Activated naive CD8-positive, alpha-beta T cell treated with anti-CD3 and anti-CD28 coated beads, Interleukin-2, amount 10 ng/mL, durations not matched to agents 7 days and 5 days (primary cell): ENCODE measurements around the gene SMAP2. TPM values are rescaled to one million over a fixed set of nuclear protein-coding genes. Genes with fewer than 3 reads are reported as not detected.
A peak's percentile ranks its signal among the peaks of the same experiment; 100 is the strongest.

Source experiments
- ATAC-seq: fragments of 150-1000 bp; cut with Tn5 transposase; one replicate; pipeline ENCODE4 v1.10.0; 2021; ENCODE audit warnings: low read depth, moderate library complexity
- POLR2A ChIA-PET: fragments of 350-600 bp; sonication (Branson Sonifier 250); formaldehyde crosslinking; loops from one replicate; lab custom pipeline; 2021; ENCODE audit warnings: antibody characterized with exemption; lab: Charles Lee
- DNase-seq: peaks from one replicate; pipeline ENCODE4 v3.0.0; 2021
- H3K27ac Mint-ChIP-seq: one replicate; pipeline ENCODE4 v1.8.0; 2022; ENCODE audit warnings: mild to moderate bottlenecking, mixed read lengths
- H3K27me3 Mint-ChIP-seq: one replicate; pipeline ENCODE4 v1.8.0; 2022; ENCODE audit warnings: mild to moderate bottlenecking, moderate library complexity, mixed read lengths
- H3K36me3 Mint-ChIP-seq: one replicate; pipeline ENCODE4 v1.8.0; 2021; ENCODE audit warnings: mild to moderate bottlenecking, mixed read lengths
- H3K4me1 Mint-ChIP-seq: one replicate; pipeline ENCODE4 v1.8.0; 2021; ENCODE audit warnings: mixed read lengths
- H3K4me3 Mint-ChIP-seq: one replicate; pipeline ENCODE4 v1.8.0; 2022; ENCODE audit warnings: mild to moderate bottlenecking, moderate library complexity, mixed read lengths
- H3K9me3 Mint-ChIP-seq: one replicate; pipeline ENCODE4 v1.8.0; 2021; ENCODE audit warnings: mixed read lengths
- total RNA-seq, 2 experiments: library from RNA; stranded (reverse); gene quantifications; one replicate each; pipeline ENCODE4 v1.2.3, GENCODE V29; 2021

Gene SMAP2
- total RNA-seq, 2 experiments from 2014 or later: 133 to 138 TPM

DNA sequence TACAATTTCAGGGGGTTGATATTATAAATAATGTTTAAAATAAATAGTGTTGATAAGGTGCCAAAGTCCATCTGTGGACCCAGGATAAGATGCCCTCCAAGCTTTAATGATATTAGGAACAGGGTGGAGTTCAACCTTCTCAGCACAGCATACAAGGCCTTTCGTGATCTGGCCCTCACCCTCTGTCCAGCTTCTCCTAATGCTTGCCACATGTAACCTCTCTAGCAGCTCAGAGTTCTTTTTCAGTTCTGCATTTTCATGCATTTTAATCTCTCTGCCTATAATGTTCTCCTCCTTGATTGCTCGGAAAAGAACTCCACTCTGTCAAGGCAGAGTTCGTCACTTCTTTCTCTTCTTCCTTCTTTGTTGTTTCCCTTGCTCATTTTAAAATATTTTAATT lies 21.4 kb upstream of the SMAP2 start:
- Mint-ChIP-seq H3K4me1 (no peaks in the 10 kb centered on the region), H3K27me3 (no peaks in the 10 kb centered on the region), H3K9me3 (peaks cover 2% of the 10 kb centered on the region), H3K36me3 (peaks cover 3% of the 10 kb centered on the region), H3K27ac (no peak overlapping the region), H3K4me3 (no peak overlapping the region)
- DNase-seq: no peak
- POLR2A ChIA-PET: no interaction called here
- no peak for ATAC-seq

DNA sequence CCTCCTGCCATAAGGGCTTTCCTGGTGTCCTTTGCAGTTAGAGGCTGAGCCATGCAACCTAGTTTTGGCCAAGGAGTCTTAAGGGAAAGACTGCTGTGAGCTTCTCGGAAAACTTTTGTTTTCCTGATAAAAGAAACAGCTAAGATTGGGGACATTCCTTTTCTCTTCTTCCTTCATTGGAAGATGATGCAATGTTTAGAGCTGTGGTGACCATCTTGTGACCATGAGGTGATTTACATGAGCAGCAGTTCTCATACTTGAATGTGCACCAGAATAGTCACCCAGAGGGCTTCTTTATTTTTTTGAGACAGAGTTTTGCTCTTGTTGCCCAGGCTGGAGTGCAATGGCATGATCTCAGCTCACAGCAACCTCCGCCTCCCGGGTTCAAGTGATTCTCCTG lies 20.4 kb upstream of the SMAP2 start:
- Mint-ChIP-seq H3K9me3 (peaks cover 2% of the 10 kb centered on the region), H3K4me3 (no peak overlapping the region), H3K4me1 (no peaks in the 10 kb centered on the region), H3K36me3 (peaks cover 4% of the 10 kb centered on the region), H3K27me3 (no peaks in the 10 kb centered on the region), H3K27ac (no peak overlapping the region)
- POLR2A ChIA-PET: no interaction called here
- ATAC-seq (no peak), DNase-seq (no peak)

DNA sequence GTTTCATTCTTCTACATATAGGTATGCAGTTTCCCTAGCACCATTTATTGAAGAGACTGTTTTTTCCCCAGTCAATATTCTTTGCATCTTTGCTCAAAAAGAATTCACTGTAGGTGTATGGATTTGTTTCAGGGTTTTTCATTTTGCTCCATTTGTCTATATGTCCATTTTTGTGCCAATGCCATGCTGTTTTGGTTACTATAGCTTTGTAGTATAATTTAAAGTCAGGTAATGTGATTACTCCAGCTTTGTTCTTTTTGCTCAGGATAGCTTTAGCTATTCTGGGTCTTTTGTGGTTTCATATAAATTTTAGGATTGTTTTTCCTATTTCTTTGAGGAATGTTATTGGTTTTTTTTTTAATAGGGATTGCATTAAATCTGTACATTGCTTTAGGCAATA lies 15.9 kb upstream of the SMAP2 start:
- no peaks in the 10 kb centered on the region for H3K27me3 Mint-ChIP-seq
- no peak overlapping the region for H3K4me3 Mint-ChIP-seq
- peaks cover 11% of the 10 kb centered on the region for H3K36me3 Mint-ChIP-seq
- peaks cover 1% of the 10 kb centered on the region for H3K4me1 Mint-ChIP-seq
- H3K27ac Mint-ChIP-seq: no peak overlapping the region
- peaks cover 10% of the 10 kb centered on the region for H3K9me3 Mint-ChIP-seq
- ATAC-seq (no peak), DNase-seq (no peak)
- POLR2A ChIA-PET: no interaction called here

GRCh38 chr1:40360631-40361030 lies 12.9 kb upstream of the SMAP2 start:
- H3K36me3 Mint-ChIP-seq: peaks cover 11% of the 10 kb centered on the region
- no peak overlapping the region for H3K4me3 Mint-ChIP-seq
- ATAC-seq (no peak), DNase-seq (no peak)
- H3K27ac Mint-ChIP-seq: no peak overlapping the region
- POLR2A ChIA-PET: interaction anchor here (1.6 kb wide), 1 partner anchor 16 kb away, joined by 7 read pairs; no protein-coding TSS in a partner anchor
- H3K4me1 Mint-ChIP-seq: peaks cover 1% of the 10 kb centered on the region
- no peaks in the 10 kb centered on the region for H3K27me3 Mint-ChIP-seq
- peaks cover 10% of the 10 kb centered on the region for H3K9me3 Mint-ChIP-seq

- Mint-ChIP-seq H3K4me3 (no peak overlapping the region), H3K36me3 (peaks cover 11% of the 10 kb centered on the region), H3K27ac (no peak overlapping the region), H3K9me3 (peaks cover 10% of the 10 kb centered on the region), H3K4me1 (peaks cover 1% of the 10 kb centered on the region), H3K27me3 (no peaks in the 10 kb centered on the region)
- POLR2A ChIA-PET: interaction anchor here (1.6 kb wide), 1 partner anchor 16 kb away, joined by 7 read pairs; no protein-coding TSS in a partner anchor
- DNase-seq: no peak
- ATAC-seq: no peak
These were observed 12.3 kb upstream of the SMAP2 start for GRCh38 chr1:40361201-40361600.

- H3K4me3 Mint-ChIP-seq: no peak overlapping the region
- no peak for ATAC-seq
- H3K4me1 Mint-ChIP-seq: peaks cover 1% of the 10 kb centered on the region
- DNase-seq: no peak
- no peaks in the 10 kb centered on the region for H3K27me3 Mint-ChIP-seq
- peaks cover 9% of the 10 kb centered on the region for H3K9me3 Mint-ChIP-seq
- peaks cover 11% of the 10 kb centered on the region for H3K36me3 Mint-ChIP-seq
- POLR2A ChIA-PET: no interaction called here
- H3K27ac Mint-ChIP-seq: no peak overlapping the region
These were observed 11.9 kb upstream of the SMAP2 start for GRCh38 chr1:40361637-40362036.

GRCh38 chr1:40362199-40362598 lies 11.3 kb upstream of the SMAP2 start:
- POLR2A ChIA-PET: no interaction called here
- no peak overlapping the region for H3K27ac Mint-ChIP-seq
- H3K4me3 Mint-ChIP-seq: no peak overlapping the region
- peaks cover 1% of the 10 kb centered on the region for H3K4me1 Mint-ChIP-seq
- H3K9me3 Mint-ChIP-seq: peaks cover 8% of the 10 kb centered on the region
- DNase-seq (no peak), ATAC-seq (no peak)
- H3K36me3 Mint-ChIP-seq: peaks cover 8% of the 10 kb centered on the region
- H3K27me3 Mint-ChIP-seq: no peaks in the 10 kb centered on the region

- DNase-seq (no peak), ATAC-seq (no peak)
- Mint-ChIP-seq H3K27ac (no peak overlapping the region), H3K27me3 (no peaks in the 10 kb centered on the region), H3K4me1 (peaks cover 1% of the 10 kb centered on the region), H3K4me3 (no peak overlapping the region), H3K36me3 (peaks cover 8% of the 10 kb centered on the region), H3K9me3 (peaks cover 8% of the 10 kb centered on the region)
- POLR2A ChIA-PET: no interaction called here
These were observed 10.8 kb upstream of the SMAP2 start for GRCh38 chr1:40362699-40363098.

DNA sequence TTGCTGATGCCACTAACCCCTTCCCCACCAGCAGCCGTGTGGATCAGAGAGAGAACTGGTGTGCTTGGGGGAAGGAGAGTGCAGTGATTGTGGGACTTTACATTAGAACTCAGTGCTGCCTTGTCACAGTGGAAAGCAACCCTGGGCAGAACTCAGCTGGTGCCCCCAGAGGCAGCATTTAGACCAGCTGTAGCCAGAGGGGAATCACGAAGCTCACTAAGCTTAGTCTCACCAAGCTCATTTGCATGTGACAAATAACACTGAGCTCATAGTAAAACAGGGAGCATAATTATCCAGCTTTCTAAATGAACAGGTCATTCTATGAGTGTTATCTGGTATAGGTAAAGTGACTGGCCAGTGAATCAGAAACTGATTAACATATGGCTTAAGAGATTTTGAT lies 9.8 kb upstream of the SMAP2 start:
- POLR2A ChIA-PET: no interaction called here
- no peak overlapping the region for H3K4me3 Mint-ChIP-seq
- DNase-seq: no peak
- no peak overlapping the region for H3K27ac Mint-ChIP-seq
- no peaks in the 10 kb centered on the region for H3K27me3 Mint-ChIP-seq
- ATAC-seq: no peak
- peaks cover 6% of the 10 kb centered on the region for H3K36me3 Mint-ChIP-seq
- H3K4me1 Mint-ChIP-seq: peaks cover 1% of the 10 kb centered on the region
- H3K9me3 Mint-ChIP-seq: peaks cover 6% of the 10 kb centered on the region

DNA sequence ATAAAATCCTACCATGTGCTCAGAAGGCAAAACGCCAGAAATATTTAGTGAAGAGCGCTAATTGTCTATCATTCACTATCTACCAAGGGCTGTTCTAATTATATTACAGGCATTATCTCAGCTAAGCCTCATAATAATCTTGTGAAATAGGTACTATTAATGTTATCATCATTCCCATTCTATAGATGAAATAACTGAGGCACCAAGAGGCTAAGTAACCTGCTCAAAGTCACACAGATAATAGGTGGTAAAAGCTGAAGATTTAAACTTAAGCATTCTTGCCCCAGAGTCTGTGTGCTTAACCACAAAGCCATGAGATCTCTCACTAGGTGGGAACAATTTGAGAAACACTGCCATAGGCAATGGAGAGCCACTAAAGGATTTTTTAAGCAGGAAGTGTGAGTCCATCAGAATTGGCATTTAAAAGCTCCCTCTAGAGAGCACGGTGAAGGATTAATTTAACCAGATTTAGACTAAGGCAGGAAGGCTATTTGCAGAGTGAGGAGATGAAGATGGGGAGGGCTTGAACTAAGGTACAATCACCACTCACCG lies 1.7 kb upstream of the SMAP2 start:
- POLR2A ChIA-PET: interaction anchor here (0.8 to 4.4 kb wide), 2 partner anchors 14 to 211 kb away, joined by 3 to 175 read pairs; no protein-coding TSS in a partner anchor
- peaks cover 12% of the 10 kb centered on the region for H3K36me3 Mint-ChIP-seq
- H3K27ac Mint-ChIP-seq: no peak overlapping the region
- peaks cover 18% of the 10 kb centered on the region for H3K4me1 Mint-ChIP-seq
- H3K27me3 Mint-ChIP-seq: no peaks in the 10 kb centered on the region
- no peak for ATAC-seq
- H3K9me3 Mint-ChIP-seq: no peaks in the 10 kb centered on the region
- DNase-seq: no peak
- no peak overlapping the region for H3K4me3 Mint-ChIP-seq

DNA sequence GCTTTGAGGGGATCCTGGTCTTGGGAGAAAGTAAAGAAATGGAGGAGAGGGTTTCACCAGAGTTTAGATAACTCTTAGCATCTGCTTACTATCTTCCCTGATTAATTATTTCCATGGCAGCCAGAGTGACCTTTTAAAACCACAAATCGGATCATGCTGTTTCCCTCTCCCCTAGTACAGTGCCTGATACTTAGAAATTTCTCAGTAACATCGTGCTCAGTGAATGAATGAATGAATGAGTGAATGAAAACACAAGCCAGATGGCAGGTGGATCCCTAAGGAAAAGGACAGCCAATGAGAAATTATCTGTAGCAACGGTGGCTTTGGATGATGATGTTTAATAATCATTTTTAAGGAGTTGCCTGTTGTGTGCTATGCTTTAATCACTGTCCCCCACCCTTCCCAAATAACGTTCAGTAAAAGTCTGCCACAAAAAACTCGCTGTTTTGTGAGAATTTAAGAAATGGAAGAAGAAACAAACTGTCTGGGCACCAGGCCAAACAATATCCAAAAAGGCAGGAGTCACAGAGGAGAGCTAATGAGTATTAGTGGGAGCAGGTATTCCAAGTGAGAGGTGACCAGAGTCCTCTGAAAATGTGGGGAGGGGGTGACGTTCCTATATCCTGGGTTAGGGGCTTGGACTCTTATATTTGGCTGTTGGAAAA lies 737 bp upstream of the SMAP2 start:
- Mint-ChIP-seq H3K9me3 (no peaks in the 10 kb centered on the region), H3K4me1 (peaks cover 26% of the 10 kb centered on the region), H3K27me3 (no peaks in the 10 kb centered on the region), H3K4me3 (peak overlapping the region; percentile 83), H3K36me3 (peaks cover 16% of the 10 kb centered on the region), H3K27ac (peak overlapping the region; percentile 89)
- ATAC-seq (no peak), DNase-seq (no peak)
- POLR2A ChIA-PET: interaction anchor here (0.5 to 4.4 kb wide), 12 partner anchors 13 to 340 kb away, joined by 3 to 175 read pairs (median 5); partner anchors contain the start of genes CAP1 and EXO5

- Mint-ChIP-seq H3K4me1 (peaks cover 61% of the 10 kb centered on the region), H3K27me3 (no peaks in the 10 kb centered on the region), H3K4me3 (peak overlapping the region; percentile 64), H3K9me3 (no peaks in the 10 kb centered on the region), H3K27ac (peak overlapping the region; percentile 72), H3K36me3 (peaks cover 27% of the 10 kb centered on the region)
- ATAC-seq (no peak), DNase-seq (no peak)
- POLR2A ChIA-PET: interaction anchor here (0.7 to 0.8 kb wide), 2 partner anchors 9 to 22 kb away, joined by 4 read pairs; no protein-coding TSS in a partner anchor
These were observed 4.0 kb downstream of the SMAP2 start for GRCh38 chr1:40377512-40377911.

DNA sequence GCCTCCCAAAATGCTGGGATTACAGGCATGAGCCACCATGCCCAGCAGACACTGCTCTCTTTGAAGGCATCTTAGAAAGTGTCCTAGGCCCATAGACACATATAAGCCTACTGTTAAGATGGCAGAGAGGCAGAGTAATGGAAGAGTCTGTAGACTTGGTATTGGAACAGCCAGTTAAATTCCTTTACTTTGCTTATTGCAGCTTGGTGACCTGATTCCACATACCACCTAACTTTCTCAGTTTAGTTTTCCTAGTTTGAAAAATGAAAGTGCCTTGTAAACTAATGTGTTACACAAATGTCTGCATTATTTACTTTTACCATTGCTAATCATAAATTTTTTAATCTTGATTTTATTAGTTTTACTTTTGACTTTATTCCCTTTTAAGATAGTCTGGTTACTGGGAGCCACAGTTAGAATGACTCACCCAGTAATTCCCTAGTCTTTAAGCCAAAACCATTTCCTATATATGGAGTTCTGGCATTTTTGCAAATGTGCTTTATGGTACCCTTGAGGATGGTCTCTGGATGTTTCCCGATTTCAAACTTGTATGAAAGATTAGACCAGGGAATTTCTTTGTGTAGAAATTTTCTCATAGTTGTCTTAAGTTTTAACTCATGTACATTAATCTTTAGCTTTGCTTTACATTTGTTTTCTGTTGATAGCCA lies 6.4 kb downstream of the SMAP2 start:
- H3K4me1 Mint-ChIP-seq: peaks cover 76% of the 10 kb centered on the region
- no peaks in the 10 kb centered on the region for H3K27me3 Mint-ChIP-seq
- H3K36me3 Mint-ChIP-seq: peaks cover 26% of the 10 kb centered on the region
- POLR2A ChIA-PET: interaction anchor here (1.1 to 3.0 kb wide), 4 partner anchors 8 to 124 kb away, joined by 3 to 9 read pairs (median 6); partner anchors contain the start of gene ZFP69B
- no peaks in the 10 kb centered on the region for H3K9me3 Mint-ChIP-seq
- no peak for ATAC-seq
- peak overlapping the region; percentile 80 for H3K4me3 Mint-ChIP-seq
- H3K27ac Mint-ChIP-seq: peak overlapping the region; percentile 98
- no peak for DNase-seq
